HG03095 (cell line): Measurements from ENCODE around the gene CFAP97.
"Not testable (repeated sequence)": the region's sequence is repeated elsewhere in the genome, so short reads cannot be mapped to it uniquely, and the experiment has no call there.

Source experiments
- ATAC-seq: cut with Tn5 transposase; IDR thresholded peaks from one replicate; pipeline ENCODE4 v1.9.1; 2021; ENCODE audit warnings: moderate library complexity; ENCODE audit not compliant: unreplicated experiment

CFAP97 gene

GRCh38 chr4:185203486-185204237 lies at the start of gene CFAP97:
TSS of gene CFAP97 (minus strand) at chr4:185204000. CDS start at chr4:185191196, 12,804 bp downstream.
- peak; percentile 64 for ATAC-seq

GRCh38 chr4:185249105-185249504 lies 45.3 kb upstream of the CFAP97 start:
- ATAC-seq: no peak

GRCh38 chr4:185248393-185249039 lies 44.7 kb upstream of the CFAP97 start:
- no peak for ATAC-seq

- no peak for ATAC-seq
These were observed 43.4 kb upstream of the CFAP97 start for GRCh38 chr4:185247151-185247550.

GRCh38 chr4:185246453-185246852 lies 42.7 kb upstream of the CFAP97 start:
- no peak for ATAC-seq

GRCh38 chr4:185244763-185245162 lies 41.0 kb upstream of the CFAP97 start:
- no peak for ATAC-seq

- no peak for ATAC-seq
These were observed 40.1 kb upstream of the CFAP97 start for GRCh38 chr4:185243879-185244278.

- no peak for ATAC-seq
These were observed 39.1 kb upstream of the CFAP97 start for GRCh38 chr4:185242749-185243533.

GRCh38 chr4:185240486-185240885 lies 36.7 kb upstream of the CFAP97 start:
- ATAC-seq: not testable (repeated sequence)

GRCh38 chr4:185238750-185239149 lies 35.0 kb upstream of the CFAP97 start:
- no peak for ATAC-seq

GRCh38 chr4:185238215-185238681 lies 34.4 kb upstream of the CFAP97 start:
- ATAC-seq: no peak

- no peak for ATAC-seq
These were observed 33.4 kb upstream of the CFAP97 start for GRCh38 chr4:185237175-185237574.

GRCh38 chr4:185235843-185236503 lies 32.2 kb upstream of the CFAP97 start:
- no peak for ATAC-seq

- no peak for ATAC-seq
These were observed 31.5 kb upstream of the CFAP97 start for GRCh38 chr4:185235119-185235842.

- no peak for ATAC-seq
These were observed 28.6 kb upstream of the CFAP97 start for GRCh38 chr4:185232370-185232769.

GRCh38 chr4:185229021-185229818 lies 25.4 kb upstream of the CFAP97 start:
- no peak for ATAC-seq

GRCh38 chr4:185227713-185228278 lies 24.0 kb upstream of the CFAP97 start:
- no peak for ATAC-seq

- no peak for ATAC-seq
These were observed 23.3 kb upstream of the CFAP97 start for GRCh38 chr4:185227131-185227551.

GRCh38 chr4:185225940-185226339 lies 22.1 kb upstream of the CFAP97 start:
- no peak for ATAC-seq
